Activated naive CD8-positive, alpha-beta T cell treated with anti-CD3 and anti-CD28 coated beads, Interleukin-2, amount 50 U/mL, for 16 hours (primary cell): Measurements from ENCODE around the gene CATSPER1.

Experiments
- DNase-seq: peaks from one replicate; pipeline ENCODE4 v3.0.0-alpha.2; 2020; ENCODE audit warnings: low read depth, low spot score

The CATSPER1 gene

DNA sequence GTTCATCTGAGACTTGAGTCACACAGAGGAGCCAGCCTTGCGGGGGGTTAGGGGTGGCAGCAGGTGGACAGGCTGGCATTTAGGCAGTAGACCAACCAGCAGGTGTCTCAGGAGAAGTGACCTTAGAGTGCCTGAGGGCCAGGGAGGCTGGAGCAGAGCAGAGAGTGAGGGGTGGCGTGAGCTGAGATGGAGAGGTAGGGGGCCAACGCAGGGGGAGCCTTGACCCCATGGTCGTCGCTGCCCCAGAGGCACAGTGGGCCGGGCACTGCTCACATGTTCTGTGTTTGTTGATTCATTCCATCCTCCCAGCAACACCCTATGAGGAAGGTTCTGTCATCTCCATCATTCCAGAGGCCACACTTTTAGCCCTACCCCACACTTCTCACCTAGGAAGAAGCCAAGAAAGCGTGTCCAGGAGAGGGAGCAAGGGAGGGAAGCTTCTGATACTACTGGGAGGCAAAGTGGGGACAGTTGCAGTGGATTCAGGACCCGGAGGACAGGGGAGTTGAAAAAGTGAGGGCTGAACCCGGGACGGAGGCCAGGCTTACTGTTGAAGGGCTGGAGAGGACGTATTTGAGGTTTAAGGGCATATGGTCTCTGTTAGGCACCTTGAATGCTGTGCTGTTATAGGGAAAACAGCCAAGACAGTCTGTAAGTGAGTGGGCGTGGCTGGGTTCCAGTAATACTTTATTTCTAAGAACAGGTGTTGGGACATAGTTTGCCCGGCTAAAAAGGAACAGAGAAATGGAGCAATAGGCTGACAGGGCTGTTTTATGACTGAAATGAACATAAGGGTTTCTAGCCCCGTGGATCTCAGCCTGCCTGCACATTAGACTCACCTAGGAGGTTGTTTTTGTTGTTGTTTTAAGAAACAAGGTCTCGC, 57.4 kb downstream of the CATSPER1 start:
- no peak for DNase-seq

DNA sequence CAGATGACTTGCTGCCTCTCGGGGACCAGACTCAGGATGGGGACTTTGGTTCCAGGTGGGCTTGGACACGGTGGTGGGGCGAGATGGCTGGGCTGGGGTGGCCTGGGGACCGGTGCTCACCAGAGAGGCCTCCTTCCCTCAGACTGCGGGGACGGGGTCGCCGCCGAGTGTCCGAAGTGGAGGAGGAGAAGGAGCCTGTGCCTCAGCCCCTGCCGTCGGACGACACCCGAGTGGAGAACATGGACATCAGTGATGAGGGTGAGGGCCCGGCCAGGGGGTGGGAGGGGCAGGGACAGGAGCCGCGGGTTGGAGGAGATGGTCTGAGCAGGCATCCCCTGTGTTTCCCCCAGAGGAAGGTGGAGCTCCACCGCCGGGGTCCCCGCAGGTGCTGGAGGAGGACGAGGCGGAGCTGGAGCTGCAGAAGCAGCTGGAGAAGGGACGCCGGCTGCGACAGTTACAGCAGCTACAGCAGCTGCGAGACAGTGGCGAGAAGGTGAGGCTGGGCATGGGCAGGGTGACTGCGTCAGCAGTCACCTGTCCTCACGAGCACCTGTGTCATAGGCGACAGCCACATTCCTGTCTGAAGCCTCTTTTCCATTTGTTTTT, 58.8 kb downstream of the CATSPER1 start:
- no peak for DNase-seq
